ENCODE measurements around the gene KMT2C.

The KMT2C gene

GRCh38 chr7:152462995-152463708, 27.3 kb upstream of the KMT2C start (continued):
- peak; percentile 85 for TF ChIP-seq PRDM6 (tag by site-specific recombination; IDR thresholded peaks at IDR 0.05)
- peak; percentile 88 for TF ChIP-seq ZNF394 (tag by site-specific recombination; IDR thresholded peaks at IDR 0.05; ENCODE audit: borderline replicate concordance)
- TF ChIP-seq ZNF558 (tag by site-specific recombination; IDR thresholded peaks at IDR 0.05) = peak; percentile 36; the same call in 1 of the 2 replicates
- TF ChIP-seq ZNF600 (tag by site-specific recombination; IDR thresholded peaks at IDR 0.05) = peak; percentile 97
- peak; percentile 52; the same call in 1 of the 2 replicates for TF ChIP-seq MZF1 (tag by site-specific recombination; IDR thresholded peaks at IDR 0.05; ENCODE audit: borderline replicate concordance)
- no peak for TF ChIP-seq ZNF391 (tag by site-specific recombination; IDR thresholded peaks at IDR 0.05; ENCODE audit: borderline replicate concordance, low read depth)
- peak; percentile 89; the same call in 1 of the 2 replicates for TF ChIP-seq ZBTB6 (tag by site-specific recombination; IDR thresholded peaks at IDR 0.05)
- TF ChIP-seq OVOL3 (tag by site-specific recombination; IDR thresholded peaks at IDR 0.05) = peak; percentile 73
- TF ChIP-seq ZNF560 (tag by site-specific recombination; IDR thresholded peaks at IDR 0.05; ENCODE audit: borderline replicate concordance) = no peak
- no peak for TF ChIP-seq ZNF114 (tag by site-specific recombination; IDR thresholded peaks at IDR 0.05)
- TF ChIP-seq ZNF335 (tag by site-specific recombination; conservative IDR thresholded peaks at IDR 0.05) = peak; percentile 97
- TF ChIP-seq ZNF433 (tag by site-specific recombination; IDR thresholded peaks at IDR 0.05; ENCODE audit: low read depth) = no peak
- no peak; the same call in 1 of the 2 replicates for TF ChIP-seq ZNF768 (tag by site-specific recombination; IDR thresholded peaks at IDR 0.05)
- TF ChIP-seq ZNF169 (tag by site-specific recombination; IDR thresholded peaks at IDR 0.05) = no peak
- TF ChIP-seq ZNF132 (tag by site-specific recombination; IDR thresholded peaks at IDR 0.05; ENCODE audit: borderline replicate concordance) = no peak
- TF ChIP-seq ZSCAN23 (tag by site-specific recombination; IDR thresholded peaks at IDR 0.05) = 0 out of 2 replicates have a peak, but pooled peaks have one; percentile 55
- peak; percentile 69 for TF ChIP-seq ZBTB48 (tag by site-specific recombination; IDR thresholded peaks at IDR 0.05)
- TF ChIP-seq ZNF704 (tag by site-specific recombination; IDR thresholded peaks at IDR 0.05) = no peak
- TF ChIP-seq ZNF18 (tag by site-specific recombination; IDR thresholded peaks at IDR 0.05) = no peak
- no peak for TF ChIP-seq SETDB1 (IDR thresholded peaks at IDR 0.05; ENCODE audit: insufficient read length, low read length)
- TF ChIP-seq ZNF585B (tag by site-specific recombination; IDR thresholded peaks at IDR 0.05) = 0 out of 2 replicates have a peak, but pooled peaks have one; percentile 5
- TF ChIP-seq ZNF488 (tag by site-specific recombination; IDR thresholded peaks at IDR 0.05) = no peak
- peak; percentile 75 for TF ChIP-seq SP7 (tag by site-specific recombination; IDR thresholded peaks at IDR 0.05)
- peak; percentile 65; the same call in 1 of the 2 replicates for TF ChIP-seq ZNF76 (tag by site-specific recombination; IDR thresholded peaks at IDR 0.05; ENCODE audit: borderline replicate concordance, low read depth)
- TF ChIP-seq ZFP41 (tag by site-specific recombination; IDR thresholded peaks at IDR 0.05; ENCODE audit: borderline replicate concordance) = no peak
- TF ChIP-seq ZNF548 (tag by site-specific recombination; IDR thresholded peaks at IDR 0.05) = no peak
- no peak for TF ChIP-seq ZNF623 (tag by site-specific recombination; IDR thresholded peaks at IDR 0.05)
- TF ChIP-seq ZBTB11 (tag by site-specific recombination; conservative IDR thresholded peaks at IDR 0.05; ENCODE audit: low read depth) = peak; percentile 89
- no peak for TF ChIP-seq ZNF555 (tag by site-specific recombination; conservative IDR thresholded peaks at IDR 0.05)
